Measurements from ENCODE around the gene ANKMY2. TPM values are rescaled to one million over a fixed set of nuclear protein-coding genes. Genes with fewer than 3 reads are reported as not detected.

Gene ANKMY2
- total RNA-seq, 1 donor, result 26.8 TPM

DNA sequence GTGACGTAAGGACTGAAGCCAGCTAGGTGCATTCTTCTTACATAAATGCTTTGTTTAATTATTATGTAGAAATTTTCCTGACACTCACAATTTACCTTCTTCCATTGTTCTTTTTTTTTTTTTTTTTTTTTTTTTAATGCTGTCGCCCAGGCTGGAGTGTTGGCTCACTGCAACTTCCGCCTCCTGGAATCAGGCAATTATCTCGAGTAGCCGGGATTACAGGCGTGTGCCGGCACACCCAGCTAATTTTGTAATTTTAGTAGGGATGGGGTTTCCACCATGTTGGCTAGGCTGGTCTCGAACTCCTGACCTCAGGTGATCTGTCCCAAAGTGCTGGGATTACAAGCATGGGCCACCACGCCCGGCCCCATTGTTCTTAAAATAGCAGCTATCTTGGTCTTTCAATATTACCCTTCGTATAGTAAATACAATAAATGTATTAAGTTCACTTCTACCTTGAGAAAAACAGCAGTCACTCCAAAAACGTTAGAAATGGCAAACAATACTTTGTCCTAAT is 32.5 kb upstream of the ANKMY2 start:
- no peaks in the 10 kb centered on the region for H4K20me1 ChIP-seq (ENCODE audit: insufficient read depth, low read length)
- H3K79me2 ChIP-seq (ENCODE audit: insufficient read depth, low read length), result peaks cover 24% of the 10 kb centered on the region
- DNase-seq (ENCODE audit: insufficient read length, low spot score, missing footprints), result no peak
- no peaks in the 10 kb centered on the region for H3K27me3 ChIP-seq (ENCODE audit: insufficient read depth, low read length)
- H3K4me3 ChIP-seq (ENCODE audit: insufficient read depth, low read length), result no peak overlapping the region
- H3K27ac ChIP-seq (ENCODE audit: low read depth, low read length), result no peak overlapping the region
- H2AFZ ChIP-seq (ENCODE audit: low read length), result no peak overlapping the region
- H3K36me3 ChIP-seq (ENCODE audit: insufficient read depth, low read length), result peaks cover 64% of the 10 kb centered on the region
- TF ChIP-seq, protein P1, sequence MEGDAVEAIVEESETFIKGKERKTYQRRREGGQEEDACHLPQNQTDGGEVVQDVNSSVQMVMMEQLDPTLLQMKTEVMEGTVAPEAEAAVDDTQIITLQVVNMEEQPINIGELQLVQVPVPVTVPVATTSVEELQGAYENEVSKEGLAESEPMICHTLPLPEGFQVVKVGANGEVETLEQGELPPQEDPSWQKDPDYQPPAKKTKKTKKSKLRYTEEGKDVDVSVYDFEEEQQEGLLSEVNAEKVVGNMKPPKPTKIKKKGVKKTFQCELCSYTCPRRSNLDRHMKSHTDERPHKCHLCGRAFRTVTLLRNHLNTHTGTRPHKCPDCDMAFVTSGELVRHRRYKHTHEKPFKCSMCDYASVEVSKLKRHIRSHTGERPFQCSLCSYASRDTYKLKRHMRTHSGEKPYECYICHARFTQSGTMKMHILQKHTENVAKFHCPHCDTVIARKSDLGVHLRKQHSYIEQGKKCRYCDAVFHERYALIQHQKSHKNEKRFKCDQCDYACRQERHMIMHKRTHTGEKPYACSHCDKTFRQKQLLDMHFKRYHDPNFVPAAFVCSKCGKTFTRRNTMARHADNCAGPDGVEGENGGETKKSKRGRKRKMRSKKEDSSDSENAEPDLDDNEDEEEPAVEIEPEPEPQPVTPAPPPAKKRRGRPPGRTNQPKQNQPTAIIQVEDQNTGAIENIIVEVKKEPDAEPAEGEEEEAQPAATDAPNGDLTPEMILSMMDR (IDR thresholded peaks at IDR 0.05; ENCODE audit: extremely low read depth, low read depth, low read length), result no peak
- H3K4me1 ChIP-seq (ENCODE audit: insufficient read depth, low read length), result no peaks in the 10 kb centered on the region
- no peak overlapping the region for H3K4me2 ChIP-seq (ENCODE audit: insufficient read depth, low read length)
- H3K9me3 ChIP-seq (ENCODE audit: low read depth, low read length), result no peaks in the 10 kb centered on the region

DNA sequence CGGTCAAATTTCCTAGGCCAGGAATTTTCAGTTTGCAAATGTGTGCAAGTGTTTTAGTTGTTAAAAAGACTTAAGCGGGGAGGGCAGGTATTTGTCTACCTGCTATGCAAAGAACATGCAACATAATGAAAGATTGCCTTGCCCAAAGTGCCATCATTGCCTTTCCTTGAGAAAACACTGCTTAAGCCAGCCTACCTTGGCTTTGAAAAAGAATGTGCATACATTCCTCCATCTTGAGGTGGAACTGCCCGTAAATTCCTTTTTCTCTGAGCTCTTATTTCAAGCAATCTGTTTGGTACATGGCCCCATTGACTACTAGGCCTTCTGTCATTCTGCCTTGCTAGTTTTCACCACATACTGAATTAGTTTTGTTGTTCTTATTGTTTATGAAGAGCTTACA is 29.7 kb upstream of the ANKMY2 start:
- no peak overlapping the region for H2AFZ ChIP-seq (ENCODE audit: low read length)
- no peak overlapping the region for H3K4me2 ChIP-seq (ENCODE audit: insufficient read depth, low read length)
- no peaks in the 10 kb centered on the region for H3K27me3 ChIP-seq (ENCODE audit: insufficient read depth, low read length)
- H3K79me2 ChIP-seq (ENCODE audit: insufficient read depth, low read length), result peaks cover 47% of the 10 kb centered on the region
- H3K4me1 ChIP-seq (ENCODE audit: insufficient read depth, low read length), result peaks cover 5% of the 10 kb centered on the region
- TF ChIP-seq, protein P1 (IDR thresholded peaks at IDR 0.05; ENCODE audit: extremely low read depth, low read depth, low read length), result no peak
- no peaks in the 10 kb centered on the region for H3K9me3 ChIP-seq (ENCODE audit: low read depth, low read length)
- no peak overlapping the region for H3K4me3 ChIP-seq (ENCODE audit: insufficient read depth, low read length)
- H3K27ac ChIP-seq (ENCODE audit: low read depth, low read length), result no peak overlapping the region
- peaks cover 51% of the 10 kb centered on the region for H3K36me3 ChIP-seq (ENCODE audit: insufficient read depth, low read length)
- DNase-seq (ENCODE audit: insufficient read length, low spot score, missing footprints), result no peak
- H4K20me1 ChIP-seq (ENCODE audit: insufficient read depth, low read length), result no peaks in the 10 kb centered on the region

- Histone ChIP-seq H3K27me3 (ENCODE audit: insufficient read depth, low read length) (no peaks in the 10 kb centered on the region), H3K4me1 (ENCODE audit: insufficient read depth, low read length) (peaks cover 32% of the 10 kb centered on the region), H4K20me1 (ENCODE audit: insufficient read depth, low read length) (no peaks in the 10 kb centered on the region), H3K4me2 (ENCODE audit: insufficient read depth, low read length) (no peak overlapping the region), H3K79me2 (ENCODE audit: insufficient read depth, low read length) (peaks cover 45% of the 10 kb centered on the region), H3K27ac (ENCODE audit: low read depth, low read length) (peak overlapping the region; percentile 97), H3K4me3 (ENCODE audit: insufficient read depth, low read length) (no peak overlapping the region), H3K36me3 (ENCODE audit: insufficient read depth, low read length) (peaks cover 32% of the 10 kb centered on the region), H2AFZ (ENCODE audit: low read length) (no peak overlapping the region), H3K9me3 (ENCODE audit: low read depth, low read length) (no peaks in the 10 kb centered on the region)
- no peak for DNase-seq (ENCODE audit: insufficient read length, low spot score, missing footprints)
- TF ChIP-seq, protein P1 (IDR thresholded peaks at IDR 0.05; ENCODE audit: extremely low read depth, low read depth, low read length), result no peak
Measured at GRCh38 chr7:16671811-16672210, 26.3 kb upstream of the ANKMY2 start.

DNA sequence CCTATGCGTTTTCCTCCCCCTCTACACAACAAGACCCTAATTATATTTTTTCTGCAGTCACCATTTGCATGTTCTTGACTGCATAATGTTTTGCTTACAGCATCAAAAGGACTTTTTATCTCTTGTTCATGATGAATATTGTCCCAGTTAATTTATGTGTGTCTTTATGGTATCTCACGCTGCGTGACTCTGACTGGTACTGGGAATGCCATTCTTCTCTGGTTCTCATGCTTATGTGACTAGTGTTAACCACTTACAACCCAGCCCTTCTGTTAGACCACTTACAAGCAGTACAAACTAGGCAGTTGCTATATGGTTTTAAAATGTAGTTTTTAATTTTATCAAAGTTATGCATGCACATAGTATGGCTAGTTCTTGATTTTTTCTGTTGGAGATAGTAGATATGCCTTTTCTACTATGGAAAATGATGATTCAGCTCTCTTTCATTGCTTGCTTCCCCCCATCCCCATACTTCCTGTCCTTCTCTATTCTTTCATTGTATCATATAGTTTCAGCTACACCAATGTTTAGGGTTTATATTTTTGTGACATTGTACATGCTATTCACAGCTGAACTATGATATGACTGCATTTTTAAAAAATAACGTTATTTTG is 25.3 kb upstream of the ANKMY2 start:
- Histone ChIP-seq H3K4me2 (ENCODE audit: insufficient read depth, low read length) (no peak overlapping the region), H3K9me3 (ENCODE audit: low read depth, low read length) (no peaks in the 10 kb centered on the region), H4K20me1 (ENCODE audit: insufficient read depth, low read length) (no peaks in the 10 kb centered on the region), H2AFZ (ENCODE audit: low read length) (no peak overlapping the region), H3K4me3 (ENCODE audit: insufficient read depth, low read length) (no peak overlapping the region), H3K36me3 (ENCODE audit: insufficient read depth, low read length) (peaks cover 26% of the 10 kb centered on the region), H3K27me3 (ENCODE audit: insufficient read depth, low read length) (no peaks in the 10 kb centered on the region), H3K4me1 (ENCODE audit: insufficient read depth, low read length) (peaks cover 32% of the 10 kb centered on the region), H3K27ac (ENCODE audit: low read depth, low read length) (peak overlapping the region; percentile 97), H3K79me2 (ENCODE audit: insufficient read depth, low read length) (peaks cover 40% of the 10 kb centered on the region)
- DNase-seq (ENCODE audit: insufficient read length, low spot score, missing footprints), result no peak
- TF ChIP-seq, protein P1 (IDR thresholded peaks at IDR 0.05; ENCODE audit: extremely low read depth, low read depth, low read length), result no peak
